ENCODE data around the gene CDC5L.

Gene CDC5L

DNA sequence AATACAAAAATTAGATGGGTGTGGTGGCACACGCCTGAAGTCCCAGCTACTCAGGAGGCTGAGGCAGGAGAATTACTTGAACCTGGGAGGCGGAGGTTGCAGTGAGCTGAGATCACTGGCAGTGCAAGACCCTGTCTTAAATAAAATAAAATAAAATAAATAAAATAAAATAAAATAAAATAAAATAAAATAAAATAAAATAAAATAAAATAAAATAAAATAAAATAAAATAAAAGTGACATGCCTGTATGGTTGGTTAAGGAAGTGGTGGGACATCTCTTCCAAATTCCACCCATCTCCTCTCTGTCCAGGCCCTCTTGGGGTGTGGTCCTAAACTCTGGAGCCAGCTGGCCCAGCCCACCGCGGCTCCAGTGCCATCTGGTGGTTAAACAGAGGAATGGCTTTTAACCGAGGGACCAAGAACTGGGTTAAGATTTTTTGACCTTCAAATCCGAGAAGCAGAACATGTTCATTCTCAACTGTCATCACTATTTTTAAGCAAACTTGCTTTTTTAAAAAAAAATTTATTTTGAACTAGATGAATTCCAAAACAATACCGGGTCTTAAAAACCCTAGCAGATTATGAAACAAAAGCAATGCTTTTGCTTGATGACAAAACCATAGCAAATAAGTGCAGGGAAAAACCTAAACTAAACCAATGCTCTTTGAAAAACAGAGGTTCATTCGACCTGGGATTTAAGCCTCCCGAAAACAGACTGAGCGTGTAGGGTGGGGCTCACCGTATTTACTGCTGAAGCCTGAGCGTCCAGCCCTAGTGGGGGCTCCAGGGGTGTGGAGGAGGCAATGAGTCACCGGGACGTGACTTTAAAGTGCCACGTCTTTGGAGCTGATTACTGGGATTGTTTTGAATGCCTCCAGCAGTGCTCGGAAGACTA is 68.8 kb downstream of the CDC5L start:
- peak; percentile 58 to 75 for DNase-seq

DNA sequence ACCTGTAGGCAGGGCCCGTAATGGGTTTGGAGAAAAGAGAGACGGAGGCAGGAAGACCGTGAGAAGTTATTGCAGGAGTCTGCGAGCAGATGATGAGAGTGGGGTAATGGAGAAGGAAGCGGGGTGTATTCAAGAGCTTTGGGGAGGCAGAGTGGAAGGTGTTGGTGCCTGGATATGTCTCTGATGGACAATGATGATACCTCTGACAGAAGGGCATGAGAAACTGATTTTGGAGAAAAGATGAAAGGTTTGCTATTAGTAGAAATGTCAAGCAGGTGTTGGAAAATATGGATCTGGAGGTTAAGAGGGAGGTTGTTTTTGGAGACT is 69.4 kb downstream of the CDC5L start:
- DNase-seq = no peak

DNA sequence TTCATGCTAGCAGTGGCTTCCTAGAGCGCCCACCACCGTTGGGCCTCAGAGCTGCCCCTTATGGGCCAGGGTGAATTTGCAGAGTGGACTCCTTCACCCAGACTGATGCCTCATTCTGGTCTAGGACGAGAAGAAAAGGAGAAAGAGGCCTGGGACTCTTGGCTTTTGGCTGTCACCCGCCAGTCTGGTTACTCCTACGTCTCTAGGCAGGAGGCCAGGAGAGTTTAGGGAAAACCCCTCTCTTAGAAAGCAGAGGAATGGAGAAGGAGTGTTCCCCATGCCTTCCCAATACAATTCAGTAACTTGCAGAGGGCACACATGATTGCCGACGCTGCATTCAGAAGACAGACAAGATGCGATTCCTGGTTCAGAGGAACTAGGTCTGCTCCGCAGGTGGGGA is 70.1 kb downstream of the CDC5L start:
- no peak for DNase-seq

DNA sequence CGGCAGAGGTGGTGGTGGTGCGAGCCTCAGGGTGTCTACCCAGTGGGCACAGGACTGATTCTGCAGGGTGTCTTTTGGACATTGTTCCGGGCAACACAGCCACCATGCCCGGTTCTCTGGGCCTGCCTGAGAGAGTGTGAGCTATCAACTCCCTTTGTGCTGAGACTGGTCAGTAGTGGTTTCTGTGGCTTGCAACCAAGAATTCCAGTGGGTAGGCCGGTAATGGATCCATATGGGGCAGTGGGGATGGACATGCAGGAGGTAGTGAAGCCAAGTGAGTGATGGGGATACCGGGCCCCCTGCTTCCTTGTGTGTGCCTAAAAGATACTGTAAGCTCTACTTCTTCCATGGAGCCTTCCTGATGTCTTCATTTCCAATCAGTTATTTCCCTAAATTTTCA is 71.0 kb downstream of the CDC5L start:
- DNase-seq = no peak

DNA sequence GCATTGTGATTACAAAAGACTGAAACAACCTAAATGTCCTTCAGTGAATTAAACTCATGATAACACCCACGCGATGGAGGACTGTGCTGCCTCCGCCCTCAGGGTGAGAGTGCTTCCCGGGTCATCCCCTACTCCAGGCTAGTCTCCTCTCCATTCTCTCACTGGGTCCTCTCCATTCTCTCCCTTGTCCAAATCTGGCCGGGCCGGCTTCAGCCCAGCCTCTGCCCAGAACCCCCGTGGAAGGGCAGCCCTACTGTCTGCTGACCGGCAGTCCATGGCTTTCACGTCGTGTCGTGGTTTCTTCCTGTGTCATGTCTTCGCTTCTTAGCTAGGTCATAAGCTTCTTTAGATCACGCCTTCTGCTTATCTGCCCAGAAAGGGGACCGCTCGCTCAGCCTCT is 74.8 kb downstream of the CDC5L start:
- no peak for DNase-seq

DNA sequence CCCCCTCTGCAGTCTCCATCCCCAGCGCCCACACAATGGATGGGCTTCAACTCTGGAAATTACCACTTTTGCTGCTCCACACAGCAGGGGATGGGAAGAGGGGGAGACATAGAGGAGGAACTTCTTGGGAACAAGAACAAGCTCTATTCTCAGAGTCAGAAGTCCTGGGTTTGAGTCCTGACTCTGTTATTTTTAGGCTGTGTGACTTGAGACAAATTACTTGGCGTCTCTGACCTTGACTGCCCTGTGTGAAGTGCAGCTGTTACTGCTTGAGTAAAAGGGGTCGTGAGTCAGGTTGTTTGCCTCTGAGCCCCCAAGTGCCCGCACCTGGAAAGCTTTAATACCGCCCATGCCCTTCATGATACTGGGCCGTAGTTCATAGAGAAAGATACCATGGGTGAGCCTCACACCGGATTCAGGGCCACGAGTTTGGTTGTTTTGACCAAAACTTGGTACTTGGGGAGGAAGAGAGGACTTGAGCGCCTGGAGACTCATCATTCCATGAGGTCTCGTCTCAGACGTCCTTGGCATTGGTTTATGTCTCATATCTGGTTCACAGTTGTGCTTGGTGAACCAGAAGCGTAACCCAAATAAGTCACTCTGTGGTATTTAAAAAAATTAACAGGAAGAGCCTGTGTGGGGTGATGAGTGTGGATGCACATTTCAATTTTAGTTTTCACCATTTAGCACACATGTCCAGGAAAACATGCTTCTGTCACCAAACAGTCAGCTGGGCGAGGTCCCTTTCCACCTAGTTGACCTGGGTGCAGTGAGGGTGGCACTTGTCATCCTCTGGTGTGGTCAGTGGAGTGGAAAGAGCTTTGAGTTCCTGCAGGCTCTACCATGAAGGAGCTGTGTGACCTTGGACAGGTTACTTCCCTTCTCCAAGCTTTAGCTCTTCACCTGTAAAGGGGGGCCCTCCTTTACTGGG is 75.6 kb downstream of the CDC5L start:
- DNase-seq = no peak

DNA sequence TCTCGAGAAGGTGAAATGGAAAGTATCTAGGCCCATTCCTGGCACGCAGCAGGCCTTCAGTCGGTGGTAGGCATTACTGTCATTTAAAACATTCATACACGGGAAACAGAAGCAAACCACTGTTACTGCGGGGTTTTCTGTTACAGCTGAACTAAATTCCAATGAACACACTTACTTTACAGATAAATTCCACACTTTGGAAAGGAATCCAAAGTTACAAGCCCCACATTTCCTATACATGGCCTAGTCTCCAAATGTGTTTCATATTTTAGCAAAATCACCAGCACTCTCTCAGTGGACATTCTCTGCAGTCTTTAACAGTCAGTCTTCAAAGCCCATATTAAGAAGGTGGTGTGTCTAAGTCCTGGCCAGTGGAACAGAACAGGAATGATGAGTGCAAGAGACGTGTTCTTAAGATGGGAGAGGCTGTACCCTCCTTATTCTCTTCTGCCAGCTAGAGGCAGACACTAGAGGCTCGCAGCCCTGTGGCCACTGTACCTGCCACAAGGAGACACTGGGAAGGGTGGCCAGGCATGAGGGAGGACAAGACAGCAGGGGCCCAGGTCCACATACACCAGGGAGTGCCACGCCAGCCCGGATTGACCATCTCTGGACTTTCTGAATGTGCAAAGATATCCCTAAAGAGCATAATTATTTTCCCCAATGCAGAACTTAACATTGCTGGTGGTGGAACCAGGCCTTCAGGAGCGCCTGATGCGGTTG is 76.4 kb downstream of the CDC5L start:
- no peak for DNase-seq

DNA sequence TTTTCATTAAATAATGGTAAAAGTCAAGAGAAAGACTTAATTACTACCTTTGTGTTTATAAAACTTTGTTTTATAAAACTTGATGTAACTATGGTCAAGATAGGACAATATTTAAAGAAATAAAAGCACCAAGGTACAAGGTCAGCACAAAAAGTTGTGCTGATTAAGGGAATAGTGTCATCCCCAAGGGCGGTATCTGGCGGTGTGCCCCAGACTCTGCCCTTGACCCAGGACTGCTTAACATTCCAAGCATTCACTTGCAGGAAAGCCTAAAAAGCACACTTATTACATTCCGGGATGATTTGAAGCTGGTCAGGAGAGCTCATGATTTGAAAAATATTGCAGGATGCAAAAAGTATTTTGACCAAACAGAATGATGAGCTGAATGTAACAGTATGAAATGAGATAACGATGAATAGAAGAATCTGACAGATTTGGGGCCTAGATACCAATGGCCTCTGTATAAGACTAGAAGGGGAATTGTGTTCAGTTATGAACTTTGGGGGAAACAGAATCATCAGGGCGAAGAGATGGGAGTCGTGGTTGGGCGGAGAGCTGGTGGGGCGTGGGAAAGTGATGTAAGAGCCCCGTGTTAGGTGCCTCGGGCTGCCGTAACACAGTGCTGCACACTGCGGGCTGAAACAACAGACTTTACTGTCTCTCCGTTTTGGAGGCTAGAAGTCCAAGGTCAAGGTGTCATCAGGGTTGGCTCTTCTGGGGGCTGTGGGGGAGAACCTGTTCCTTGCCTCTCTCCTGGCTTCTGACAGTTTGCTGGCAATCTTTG is 77.2 kb downstream of the CDC5L start:
- no peak for DNase-seq

DNA sequence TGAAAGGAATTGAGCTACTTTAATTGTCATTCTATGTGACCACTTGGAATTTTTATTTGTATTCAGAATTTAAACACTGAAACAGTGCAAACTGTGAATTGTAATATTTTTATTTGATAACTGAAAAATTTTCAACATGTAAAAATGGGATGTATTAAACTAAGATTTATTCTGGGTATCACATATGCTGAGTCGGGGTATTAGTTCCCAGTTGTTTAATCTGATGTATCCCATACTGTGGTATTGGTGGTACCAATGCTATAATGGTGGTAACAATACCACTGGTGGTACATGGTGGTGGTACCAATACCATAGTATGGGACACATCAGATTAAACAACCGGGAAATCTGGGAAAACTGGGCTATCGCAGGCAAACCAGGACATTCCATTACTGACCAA is 79.4 kb downstream of the CDC5L start:
- DNase-seq = no peak

DNA sequence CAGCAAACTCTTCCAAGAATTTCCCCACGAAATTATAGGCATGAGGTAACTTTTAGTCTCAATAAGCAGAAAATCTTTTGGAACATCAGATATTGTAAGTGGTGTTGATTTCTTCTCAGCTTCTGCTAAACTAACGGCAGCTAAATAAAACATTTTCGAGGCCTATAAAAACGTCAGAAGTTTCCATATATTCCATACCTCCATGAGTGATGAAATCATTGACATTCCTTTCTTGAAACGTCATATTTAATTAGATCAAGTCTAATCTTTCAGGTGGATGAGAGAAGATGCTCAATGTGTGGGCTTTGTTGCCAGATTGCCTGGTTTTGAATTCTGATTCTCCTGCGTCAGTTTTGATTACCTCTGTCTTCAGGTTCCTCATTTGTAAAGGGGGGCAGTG is 81.3 kb downstream of the CDC5L start:
- no peak for DNase-seq

DNA sequence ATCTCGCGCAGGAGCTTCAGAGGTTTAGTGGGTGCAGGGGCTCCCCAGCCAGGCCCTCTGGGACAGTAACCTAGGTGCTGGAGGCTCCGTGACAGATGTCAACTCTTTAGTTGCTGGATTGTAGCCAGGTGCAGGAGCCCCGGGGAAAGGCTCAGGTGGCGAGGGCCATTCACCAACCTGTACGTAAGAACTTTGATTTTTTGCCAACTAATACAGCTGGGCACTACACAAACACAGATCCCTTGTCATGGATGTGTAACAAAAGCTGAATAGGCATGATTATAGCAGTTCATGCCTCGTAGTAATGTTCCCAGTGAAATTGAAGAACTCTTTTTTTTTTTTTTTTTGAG is 82.6 kb downstream of the CDC5L start:
- no peak for DNase-seq

DNA sequence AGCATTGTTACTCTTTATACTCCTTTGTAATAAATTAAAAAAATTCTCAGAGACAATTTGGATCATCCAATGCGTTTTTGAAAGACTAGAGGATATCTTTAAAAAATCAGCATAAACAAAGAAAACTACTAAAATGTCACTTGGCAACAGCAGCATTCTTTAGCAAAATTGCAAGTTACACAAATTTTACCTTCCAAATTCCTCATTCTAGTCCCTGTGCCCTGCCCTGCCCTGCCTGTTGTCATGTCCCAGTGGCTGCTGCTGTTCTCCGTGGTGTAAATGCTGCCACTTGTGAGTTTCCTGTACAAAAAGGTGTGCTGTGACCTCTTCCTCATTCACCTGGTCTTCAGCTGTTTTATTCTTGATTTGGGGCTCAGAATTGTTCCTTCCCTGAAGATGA is 83.2 kb downstream of the CDC5L start:
- no peak for DNase-seq

DNA sequence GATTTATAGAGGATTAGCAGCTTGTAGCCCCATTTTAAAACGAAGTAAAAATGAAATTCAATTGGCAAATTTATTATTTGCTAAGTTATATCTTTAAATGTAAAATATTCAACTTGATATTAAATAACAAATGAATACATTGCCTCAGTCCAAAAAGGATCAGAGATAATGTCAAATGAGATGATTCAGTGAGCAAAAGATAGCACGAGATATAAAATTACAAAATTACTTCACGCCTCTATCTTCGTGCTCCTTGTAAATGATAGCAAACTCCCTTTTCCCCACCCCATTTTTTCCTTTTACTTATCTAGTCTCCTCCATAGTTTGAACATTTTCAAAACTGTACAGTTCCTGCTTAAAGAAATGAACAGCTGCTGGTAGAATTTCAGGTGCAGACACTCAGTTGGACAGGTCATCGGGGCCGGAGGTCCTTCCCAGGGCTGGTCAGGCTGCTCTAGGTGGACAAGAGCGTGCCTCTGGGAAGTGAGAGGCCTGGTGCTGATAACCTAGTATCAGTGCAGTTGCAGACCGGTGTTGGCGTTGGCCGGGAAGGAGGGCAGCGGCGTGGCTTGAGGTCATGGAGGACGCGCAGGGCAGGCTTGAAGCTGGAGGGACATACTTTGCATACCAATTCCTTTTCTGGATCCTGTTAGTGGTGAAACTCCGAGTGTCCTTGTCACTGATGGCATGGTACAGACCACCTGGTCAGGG is 83.9 kb downstream of the CDC5L start:
- DNase-seq = no peak

DNA sequence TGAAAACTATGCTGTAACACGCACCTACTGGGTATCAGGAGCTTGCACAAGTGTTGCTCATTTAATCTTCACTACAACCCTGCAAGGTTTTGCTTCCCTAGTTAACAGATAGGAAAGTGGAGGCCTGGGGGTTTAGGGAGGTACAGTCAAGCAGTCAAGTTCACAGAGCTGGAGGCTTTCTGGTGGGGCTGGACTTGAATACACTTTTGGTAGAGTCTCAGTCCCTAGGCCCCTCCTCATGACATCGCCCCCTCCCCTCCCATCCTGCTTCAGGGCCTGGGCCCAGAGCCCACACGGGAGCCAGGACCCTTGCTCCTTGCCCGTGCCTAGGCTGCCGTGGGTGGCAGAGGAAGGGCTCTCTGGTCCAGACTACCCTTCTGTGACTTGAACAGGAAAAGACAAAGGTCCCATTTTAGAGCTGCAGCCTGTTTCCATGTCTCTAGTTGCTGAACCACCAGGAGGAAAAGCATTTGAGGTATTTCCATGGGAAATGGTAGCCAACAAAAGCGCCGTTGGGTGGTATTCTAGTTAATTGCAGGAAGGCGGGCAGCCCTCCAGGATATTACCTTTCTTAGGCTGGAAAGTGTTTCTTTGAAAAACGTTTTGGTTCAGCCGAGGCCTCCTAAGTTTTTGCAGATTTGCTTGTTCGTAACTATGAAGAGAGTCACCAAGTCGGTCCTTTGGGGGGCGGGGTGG is 84.9 kb downstream of the CDC5L start:
- DNase-seq = no peak

DNA sequence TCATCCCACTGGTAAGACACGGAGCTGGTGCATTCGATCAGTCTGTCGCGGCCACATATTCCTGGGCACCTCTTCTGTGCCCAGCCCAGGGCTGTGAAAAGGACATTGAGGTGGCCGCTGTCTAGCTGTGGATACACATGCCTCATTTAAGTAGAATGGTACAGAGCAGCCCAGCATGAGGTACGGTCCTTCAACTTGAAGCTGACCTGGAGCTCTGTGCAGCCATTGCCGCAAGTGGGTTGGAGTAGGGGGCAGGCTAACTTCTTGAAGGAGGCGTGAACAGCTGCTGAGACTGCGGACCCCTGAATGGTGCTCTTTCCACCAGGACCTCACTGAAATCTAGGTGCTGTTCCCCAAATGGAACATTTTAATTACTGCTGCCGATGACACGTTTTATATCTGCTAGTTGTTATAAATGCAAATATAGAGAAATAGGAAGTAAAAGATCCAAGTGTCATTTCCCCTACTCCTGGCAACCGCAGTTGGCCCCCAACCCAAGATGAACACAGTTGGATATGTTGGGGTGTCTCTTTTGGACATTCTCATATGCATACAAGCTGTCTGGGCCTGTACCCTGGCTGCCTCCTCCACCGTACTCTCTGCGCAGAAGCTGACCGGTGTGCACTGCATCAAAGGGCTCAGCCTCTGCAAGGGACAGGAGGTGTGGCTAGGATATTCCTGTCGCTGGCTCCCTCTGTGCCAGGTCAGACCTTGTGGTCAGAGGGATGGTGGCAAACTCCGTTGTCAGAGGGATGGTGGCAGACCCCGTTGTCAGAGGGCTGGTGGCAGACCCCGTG is 86.1 kb downstream of the CDC5L start:
- DNase-seq = no peak

DNA sequence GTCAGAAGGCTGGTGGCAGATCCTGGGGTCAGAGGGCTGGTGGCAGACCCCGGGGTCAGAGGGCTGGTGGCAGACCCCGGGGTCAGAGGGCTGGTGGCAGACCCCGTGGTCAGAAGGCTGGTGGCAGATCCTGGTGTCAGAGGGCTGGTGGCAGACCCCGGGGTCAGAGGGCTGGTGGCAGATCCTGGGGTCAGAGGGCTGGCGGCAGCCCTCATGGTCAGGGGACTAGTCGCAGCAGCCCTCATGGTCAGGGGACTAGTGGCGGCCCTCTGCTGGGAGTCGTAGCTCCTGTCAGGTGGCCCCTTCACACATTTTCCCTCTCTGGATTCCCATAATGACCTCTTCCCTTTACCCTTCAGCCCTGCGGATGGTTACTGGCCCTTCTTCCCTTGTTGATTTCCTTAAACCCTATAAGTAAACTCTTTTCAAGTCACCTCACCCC is 86.7 kb downstream of the CDC5L start:
- DNase-seq = no peak

DNA sequence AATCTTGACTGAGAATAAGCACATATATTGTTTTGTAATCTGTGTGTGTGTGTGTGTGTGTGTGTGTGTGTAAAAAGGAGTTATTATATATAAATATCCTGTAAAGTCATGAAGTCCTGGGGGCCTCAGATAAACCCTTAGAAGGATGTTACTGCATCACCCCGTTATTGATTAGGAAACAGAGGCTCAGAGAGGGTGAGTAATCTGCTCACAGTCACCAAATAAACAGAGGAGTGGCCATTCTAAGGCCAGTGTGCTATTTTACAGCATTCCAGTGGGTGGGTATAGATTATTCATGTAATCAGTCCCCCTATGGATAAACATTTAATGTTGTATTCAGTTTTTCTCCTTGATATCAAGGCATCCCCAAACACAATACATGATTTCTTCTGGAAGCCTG is 87.1 kb downstream of the CDC5L start:
- no peak for DNase-seq

DNA sequence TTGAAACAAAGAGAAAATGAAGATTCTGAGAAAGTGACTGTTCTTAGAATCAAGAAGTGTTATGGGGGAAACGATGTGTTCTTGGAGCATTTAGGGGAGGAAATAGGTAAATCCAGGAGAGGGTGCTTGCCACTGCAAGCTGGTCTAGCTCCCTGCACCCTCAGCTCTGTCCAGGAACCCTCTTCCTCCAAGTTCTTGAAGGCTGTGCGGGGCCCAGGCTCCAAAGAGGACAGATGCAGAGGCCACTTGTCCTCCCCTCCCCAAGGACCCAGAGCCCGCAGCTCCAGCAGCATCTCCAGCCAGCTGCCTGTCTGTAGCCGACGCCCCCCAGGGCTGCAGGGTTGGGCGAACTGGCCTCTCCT is 87.9 kb downstream of the CDC5L start:
- DNase-seq = no peak

DNA sequence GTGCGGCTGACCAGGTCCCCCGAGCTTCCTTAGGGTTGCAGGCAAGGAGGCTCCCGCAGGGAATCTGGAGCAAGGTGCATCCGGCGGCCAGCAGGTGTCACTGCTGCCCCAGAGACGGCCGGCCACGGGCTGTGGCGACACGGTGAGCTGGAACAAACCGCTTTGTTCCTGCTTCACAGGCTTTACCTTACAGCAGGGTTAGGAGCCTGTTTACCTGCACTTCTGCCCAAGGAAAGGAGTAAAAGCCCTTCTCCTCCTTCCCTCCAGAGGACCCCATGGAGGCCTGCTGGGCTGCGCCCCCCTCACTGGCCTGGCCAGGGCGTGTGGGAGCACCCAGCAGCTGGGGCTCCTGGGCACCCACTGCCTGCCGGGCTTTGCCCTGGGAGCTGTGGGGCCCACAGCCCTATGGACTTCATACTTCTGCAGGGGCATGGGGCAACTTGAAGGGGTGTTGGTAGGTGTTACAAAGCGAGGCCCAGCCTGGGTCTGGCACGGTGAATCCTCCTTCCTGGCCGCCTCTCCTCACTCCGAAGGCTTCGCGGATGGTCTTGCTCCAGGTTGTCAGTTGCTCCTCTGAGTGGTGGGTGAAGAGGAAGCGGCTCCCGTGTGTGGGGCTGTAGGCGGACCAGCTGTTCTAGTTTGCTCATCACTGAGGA is 88.4 kb downstream of the CDC5L start:
- DNase-seq = peak; percentile 63 to 68

DNA sequence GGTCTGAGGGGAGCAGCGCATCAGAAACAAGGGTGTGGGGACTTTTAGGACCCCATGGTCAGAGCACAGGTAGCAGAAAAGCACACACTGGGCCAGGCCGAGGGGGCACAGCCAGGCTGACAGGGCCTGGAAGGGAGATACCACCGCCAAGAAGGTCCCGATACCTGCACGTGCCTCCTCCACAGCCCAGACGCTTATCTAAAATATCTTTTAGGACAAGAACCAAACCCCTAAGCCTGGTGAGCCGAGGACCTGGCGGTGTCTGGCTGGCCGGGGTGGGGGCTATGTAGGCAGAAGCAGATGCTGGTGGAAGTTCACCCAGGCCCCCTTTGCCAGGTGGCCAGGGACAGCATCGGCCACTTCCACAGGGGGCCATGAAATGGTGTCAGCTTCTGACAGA is 89.3 kb downstream of the CDC5L start:
- no peak for DNase-seq
